ENCODE data around the gene TSSC4.

- TF ChIP-seq RAD21 (IDR thresholded peaks at IDR 0.05; ENCODE audit: low read depth), result no peak
- no peak for TF ChIP-seq MAX (IDR thresholded peaks at IDR 0.05)
- no peak for TF ChIP-seq TCF7L2 (IDR thresholded peaks at IDR 0.05; ENCODE audit: borderline replicate concordance, extremely low read depth, insufficient read depth, insufficient read length)
- no peak for TF ChIP-seq EZH2 (IDR thresholded peaks at IDR 0.05)
- no peak for TF ChIP-seq EZH2phosphoT487 (IDR thresholded peaks at IDR 0.05; ENCODE audit: borderline replicate concordance)
- TF ChIP-seq, protein P1, sequence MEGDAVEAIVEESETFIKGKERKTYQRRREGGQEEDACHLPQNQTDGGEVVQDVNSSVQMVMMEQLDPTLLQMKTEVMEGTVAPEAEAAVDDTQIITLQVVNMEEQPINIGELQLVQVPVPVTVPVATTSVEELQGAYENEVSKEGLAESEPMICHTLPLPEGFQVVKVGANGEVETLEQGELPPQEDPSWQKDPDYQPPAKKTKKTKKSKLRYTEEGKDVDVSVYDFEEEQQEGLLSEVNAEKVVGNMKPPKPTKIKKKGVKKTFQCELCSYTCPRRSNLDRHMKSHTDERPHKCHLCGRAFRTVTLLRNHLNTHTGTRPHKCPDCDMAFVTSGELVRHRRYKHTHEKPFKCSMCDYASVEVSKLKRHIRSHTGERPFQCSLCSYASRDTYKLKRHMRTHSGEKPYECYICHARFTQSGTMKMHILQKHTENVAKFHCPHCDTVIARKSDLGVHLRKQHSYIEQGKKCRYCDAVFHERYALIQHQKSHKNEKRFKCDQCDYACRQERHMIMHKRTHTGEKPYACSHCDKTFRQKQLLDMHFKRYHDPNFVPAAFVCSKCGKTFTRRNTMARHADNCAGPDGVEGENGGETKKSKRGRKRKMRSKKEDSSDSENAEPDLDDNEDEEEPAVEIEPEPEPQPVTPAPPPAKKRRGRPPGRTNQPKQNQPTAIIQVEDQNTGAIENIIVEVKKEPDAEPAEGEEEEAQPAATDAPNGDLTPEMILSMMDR (IDR thresholded peaks at IDR 0.05 in 2 of 3, conservative IDR thresholded peaks at IDR 0.05 in 1 of 3; ENCODE audit: borderline replicate concordance in 1 of 3, insufficient read depth in 1 of 3, low read depth in 2 of 3, low read length in 2 of 3), result no peak
- no peak for TF ChIP-seq POLR2AphosphoS5 (IDR thresholded peaks at IDR 0.05; ENCODE audit: low read depth, low read length)
- no peak for TF ChIP-seq POLR2A (IDR thresholded peaks at IDR 0.05; ENCODE audit: borderline replicate concordance, extremely low read depth, insufficient read depth, insufficient read length)
- no peak for TF ChIP-seq ZBTB33 (IDR thresholded peaks at IDR 0.05; ENCODE audit: extremely low read depth, insufficient replicate concordance, low read length)
- no peak for TF ChIP-seq REST (IDR thresholded peaks at IDR 0.05; ENCODE audit: low read depth)
- TF ChIP-seq YY1 (IDR thresholded peaks at IDR 0.05; ENCODE audit: extremely low read depth, insufficient replicate concordance, low read depth, low read length), result no peak
- TF ChIP-seq EGR1 (IDR thresholded peaks at IDR 0.05; ENCODE audit: low read depth), result no peak
- no peak for TF ChIP-seq FOSL1 (IDR thresholded peaks at IDR 0.05; ENCODE audit: low read depth)
- TF ChIP-seq CEBPB (IDR thresholded peaks at IDR 0.05; ENCODE audit: low read depth), result no peak
These were observed 20.9 kb upstream of the TSSC4 start for GRCh38 chr11:2379466-2380174.

Measured in HCT116 (cell line).